ENCODE results near the gene VPS13D.

Gene VPS13D

DNA sequence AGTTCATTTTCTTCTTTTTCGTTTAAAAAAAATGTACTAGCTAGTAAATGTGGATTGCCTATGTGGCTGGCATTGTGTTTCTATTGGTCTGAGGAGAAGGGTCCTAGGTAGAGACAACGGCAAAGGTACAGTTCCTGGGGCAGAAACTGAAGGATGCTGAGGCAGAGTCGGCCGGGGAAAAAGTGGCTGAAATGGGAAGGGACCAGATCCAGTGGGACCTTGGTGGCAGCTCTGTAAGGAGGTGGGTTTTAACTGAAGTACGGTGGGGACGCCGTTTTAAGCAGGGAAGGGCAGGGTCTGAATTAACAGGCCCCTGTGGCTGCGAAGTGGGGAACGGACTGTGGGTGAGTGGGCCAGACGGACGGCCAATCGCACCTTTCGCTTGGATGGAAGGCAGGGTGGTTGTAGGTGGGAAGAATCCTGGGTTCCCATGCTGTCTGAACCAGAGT is 420 bp upstream of the VPS13D start:
- DNase-seq: no peak

DNA sequence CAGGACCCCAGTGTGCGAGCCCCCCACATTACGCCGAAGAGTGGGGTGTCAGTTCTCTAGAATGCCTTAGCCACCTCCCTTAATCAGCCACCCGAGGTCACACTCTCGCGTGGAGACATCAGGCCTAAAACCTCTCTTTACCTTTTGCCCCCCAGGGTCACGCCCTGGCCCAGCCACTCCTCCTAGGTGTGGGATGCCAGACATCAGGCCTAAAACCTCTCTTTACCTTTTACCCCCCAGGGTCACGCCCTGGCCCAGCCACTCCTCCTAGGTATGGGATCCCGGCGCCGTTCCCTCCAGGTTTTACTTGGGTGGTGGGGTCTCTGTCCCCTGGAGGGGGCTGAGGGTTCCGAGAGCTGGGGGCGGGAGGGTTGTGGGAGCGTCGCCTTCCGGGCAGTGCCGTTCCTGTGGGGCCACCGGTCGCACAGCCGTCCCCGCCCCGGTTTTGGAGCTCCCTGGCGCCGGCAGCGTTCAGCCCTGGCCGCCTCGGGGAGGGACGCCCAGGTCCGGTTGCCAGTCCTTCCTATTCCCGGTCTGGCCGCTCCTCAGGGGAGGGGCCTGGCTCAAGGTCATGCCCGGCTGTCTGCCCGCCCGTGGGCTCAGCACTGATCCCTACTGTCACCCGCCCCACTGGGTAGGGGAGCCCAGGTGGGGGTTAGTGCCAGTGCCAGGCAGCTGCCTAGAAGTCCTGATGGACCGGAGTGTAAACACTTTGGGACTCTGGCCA is 882 bp downstream of the VPS13D start:
- peak; percentile 12 for DNase-seq

DNA sequence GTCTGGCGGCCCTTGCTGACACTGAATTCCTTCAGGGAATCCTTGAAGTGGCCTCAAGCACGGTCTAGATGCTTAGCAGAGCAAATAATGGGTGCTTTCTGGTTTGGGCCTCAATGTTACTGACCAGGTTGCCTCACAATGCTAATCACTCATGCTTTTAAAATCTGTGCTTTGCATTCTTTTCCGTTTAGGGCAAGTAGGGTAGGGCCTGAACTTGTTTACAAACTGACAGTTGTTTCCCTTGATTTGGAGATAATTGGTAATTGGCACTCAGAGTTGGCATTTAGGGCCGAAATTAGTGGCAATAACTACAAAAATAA is 1.4 kb downstream of the VPS13D start:
- DNase-seq: peak; percentile 16

DNA sequence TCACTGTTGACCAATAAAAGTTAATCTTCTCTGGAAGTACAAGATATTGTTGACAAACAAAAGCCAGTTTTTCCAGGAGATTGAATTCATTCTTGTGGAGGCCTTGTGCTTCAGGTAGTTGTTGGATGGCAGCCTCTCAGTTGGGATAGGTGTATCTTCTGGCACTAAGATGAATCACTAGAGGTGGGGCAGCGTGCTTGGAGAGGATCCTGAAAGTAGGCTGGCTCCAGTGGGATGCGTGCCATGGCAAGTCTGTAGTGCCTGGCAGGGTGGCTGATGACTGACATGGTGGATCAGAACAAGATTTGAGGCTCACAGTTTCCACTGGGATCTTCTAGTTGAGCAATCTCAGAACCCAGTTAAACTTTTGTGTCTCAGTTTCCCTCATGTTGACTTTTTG is 2.4 kb downstream of the VPS13D start:
- DNase-seq: no peak

DNA sequence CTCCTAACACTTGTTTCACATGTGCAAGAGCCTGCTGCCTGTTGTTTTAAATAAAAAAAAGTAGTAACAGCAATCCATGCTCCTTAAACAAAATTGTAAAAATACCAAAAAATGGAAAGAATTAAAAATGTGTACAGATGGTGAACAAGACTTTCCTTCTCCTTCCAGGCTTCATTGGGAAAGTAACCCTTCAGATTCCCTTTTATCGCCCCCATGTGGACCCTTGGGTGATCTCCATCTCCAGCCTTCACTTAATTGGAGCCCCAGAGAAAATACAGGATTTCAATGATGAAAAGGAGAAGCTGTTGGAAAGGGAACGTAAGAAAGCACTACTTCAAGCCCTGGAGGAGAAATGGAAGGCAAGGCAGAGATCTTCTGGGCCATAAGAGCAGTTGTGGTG is 14.2 kb downstream of the VPS13D start:
- DNase-seq: peak; percentile 9

DNA sequence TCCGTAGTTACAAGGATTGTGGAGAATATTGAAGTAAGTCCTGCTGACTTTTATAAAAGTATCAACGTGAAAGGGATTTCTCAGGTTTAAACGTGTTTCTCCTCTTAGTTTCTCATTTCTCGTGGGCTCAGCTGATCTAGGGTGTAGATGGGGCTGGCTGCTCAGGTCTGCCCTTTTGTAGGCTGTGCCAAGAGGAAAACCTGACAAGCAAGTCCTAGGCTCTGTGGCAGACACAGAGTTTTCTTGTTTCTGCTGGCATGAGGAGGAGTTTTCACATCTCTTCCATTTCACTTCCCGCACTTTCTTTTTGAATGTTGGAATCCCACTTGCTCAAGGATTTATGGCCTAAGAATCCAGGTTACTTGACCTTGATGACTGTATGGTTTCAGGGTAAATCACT is 14.8 kb downstream of the VPS13D start:
- DNase-seq: no peak

DNA sequence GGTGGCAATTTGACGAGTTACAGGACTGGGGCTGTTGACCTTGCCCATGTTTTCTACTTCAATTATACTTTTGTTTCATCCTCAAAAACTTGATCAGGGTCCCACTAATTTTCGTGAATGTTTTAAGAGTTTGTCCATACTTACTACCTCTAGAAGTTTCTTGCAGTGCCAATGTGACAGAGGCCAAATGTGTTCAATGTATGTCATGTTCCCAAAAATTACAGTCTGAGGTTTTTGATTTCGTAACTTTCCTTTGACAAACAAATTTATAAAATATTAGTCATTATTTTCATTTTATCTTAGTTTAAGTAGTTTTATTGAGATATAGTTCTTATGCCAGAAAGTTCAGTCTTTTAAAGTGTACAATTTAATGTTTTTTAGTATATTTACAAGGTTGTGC is 15.3 kb downstream of the VPS13D start:
- DNase-seq: no peak

DNA sequence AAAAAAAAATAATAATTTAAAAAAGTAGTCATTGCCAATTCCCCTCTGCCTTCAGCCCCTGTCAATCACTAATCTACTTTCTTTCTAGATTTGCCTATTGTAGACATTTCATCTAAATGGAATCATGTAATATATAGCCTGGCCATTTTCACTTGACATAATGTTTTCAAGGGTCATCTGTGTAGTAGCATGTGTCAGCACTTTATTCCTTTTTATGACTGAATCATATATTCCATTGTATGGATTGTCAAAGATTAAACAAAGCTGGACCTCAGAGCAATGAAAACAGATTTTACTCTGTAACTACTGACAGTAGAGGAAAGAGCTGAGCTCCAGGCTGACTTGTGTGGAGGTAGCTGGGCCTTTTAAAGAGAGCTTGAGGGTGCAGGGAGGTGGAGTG is 15.9 kb downstream of the VPS13D start:
- DNase-seq: no peak

DNA sequence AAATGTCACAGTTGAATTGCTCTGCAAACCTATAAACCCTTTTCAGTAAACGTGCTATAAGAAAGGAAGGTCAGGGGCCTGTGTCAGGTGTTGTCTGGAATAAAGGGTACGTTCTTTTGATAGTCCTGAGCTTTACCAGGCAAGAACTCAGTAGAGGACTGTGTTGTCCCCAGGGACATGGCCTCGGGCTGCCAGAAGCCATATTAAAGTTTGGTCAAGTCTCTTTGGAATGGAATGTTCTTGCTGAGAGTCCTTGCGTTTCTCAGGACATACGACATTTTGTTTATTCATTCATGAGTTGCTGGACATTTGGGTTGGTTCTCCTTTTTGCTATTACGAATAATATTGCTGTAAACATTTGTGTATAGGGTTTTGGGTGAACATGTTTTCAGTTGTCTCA is 16.8 kb downstream of the VPS13D start:
- DNase-seq: no peak

DNA sequence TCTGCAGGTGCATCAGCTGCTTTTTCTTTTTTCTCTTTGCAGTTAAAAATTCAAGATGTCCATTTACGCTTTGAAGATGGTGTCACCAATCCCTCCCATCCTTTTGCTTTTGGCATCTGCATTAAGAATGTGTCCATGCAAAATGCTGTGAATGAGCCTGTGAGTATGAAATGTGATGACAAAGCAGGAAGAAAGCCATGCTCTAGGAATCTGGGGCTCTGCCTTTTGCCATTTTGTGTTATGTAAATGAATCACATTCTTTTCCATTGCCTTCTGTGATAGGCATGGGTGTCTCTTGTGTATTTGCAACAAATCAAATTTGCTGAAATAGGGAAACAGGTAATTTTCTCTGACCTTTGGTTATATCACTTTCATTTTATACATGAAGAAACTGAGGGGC is 19.4 kb downstream of the VPS13D start:
- DNase-seq: peak; percentile 48

DNA sequence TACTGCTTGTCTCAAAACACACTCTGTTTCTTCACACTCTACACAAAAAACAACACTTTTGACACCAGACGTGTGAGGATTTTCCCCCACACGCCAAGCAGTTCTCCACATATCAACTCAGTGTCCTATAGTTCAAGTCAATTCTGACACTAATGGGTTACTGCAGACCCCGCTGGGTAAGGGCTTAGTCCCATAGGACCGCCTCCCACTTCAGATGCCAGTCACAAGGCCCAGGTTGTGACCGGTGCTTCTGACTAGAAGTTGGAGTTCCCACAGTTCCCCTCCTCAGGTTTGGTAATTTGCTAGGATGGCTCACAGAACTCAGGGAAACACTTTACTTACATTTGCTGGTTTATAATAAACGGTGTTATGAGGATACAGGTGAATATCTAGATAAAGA is 19.9 kb downstream of the VPS13D start:
- DNase-seq: no peak

DNA sequence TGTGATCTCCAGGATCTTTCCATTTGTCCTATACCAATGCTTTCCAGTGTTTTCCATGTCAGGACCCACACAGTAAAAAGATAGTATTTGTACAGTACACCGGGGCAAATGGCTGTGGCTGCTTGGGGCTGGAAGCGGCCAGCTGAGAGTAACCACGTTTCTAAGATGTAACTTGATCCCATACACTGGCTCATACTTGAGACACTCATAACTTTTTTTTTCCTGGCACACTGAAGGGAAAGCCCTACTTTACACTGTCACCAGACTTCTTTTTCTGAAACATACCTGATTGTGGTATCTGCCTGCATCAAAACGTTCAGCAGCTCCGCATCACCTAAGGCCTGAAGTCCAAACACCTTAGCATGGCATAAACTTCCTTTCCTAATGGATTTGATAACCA is 21.6 kb downstream of the VPS13D start:
- DNase-seq: no peak

DNA sequence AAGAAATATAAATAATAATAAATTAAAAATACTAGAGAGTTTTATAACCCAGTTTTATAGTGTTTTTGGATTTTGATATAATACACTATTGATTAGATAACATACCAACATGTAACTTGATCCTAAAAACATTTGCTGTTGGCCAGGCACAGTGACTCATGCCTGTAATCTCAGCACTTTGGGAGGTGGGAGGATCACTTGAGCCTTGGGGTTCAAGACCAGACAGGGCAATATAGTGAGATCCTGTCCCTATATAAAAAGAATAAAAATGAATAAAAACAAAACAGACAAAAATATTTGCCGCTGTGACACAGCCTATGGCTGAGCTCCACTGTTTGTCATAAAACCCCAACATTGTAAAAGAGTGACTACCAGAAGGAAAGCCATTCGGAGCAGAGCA is 26.1 kb downstream of the VPS13D start:
- no peak for DNase-seq

DNA sequence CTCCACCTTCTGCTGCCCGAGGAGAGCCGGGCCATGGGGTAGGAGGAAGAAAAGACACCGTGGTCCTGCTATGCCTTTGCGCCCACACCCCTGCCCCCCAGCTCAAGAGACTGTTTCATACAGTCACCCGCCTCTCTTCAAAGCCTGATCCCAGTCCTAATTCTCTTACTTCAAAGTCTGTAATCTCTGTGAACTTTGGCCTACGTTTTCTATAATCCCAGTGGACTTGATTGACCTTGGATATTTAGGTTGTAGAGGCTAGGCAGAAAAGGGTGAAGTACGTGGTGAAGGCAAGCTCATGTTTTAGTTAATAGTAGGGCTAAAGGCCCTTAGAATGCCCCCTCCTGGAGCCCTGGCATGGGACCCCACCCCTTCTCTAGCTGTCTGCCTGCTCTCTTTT is 28.4 kb downstream of the VPS13D start:
- no peak for DNase-seq

DNA sequence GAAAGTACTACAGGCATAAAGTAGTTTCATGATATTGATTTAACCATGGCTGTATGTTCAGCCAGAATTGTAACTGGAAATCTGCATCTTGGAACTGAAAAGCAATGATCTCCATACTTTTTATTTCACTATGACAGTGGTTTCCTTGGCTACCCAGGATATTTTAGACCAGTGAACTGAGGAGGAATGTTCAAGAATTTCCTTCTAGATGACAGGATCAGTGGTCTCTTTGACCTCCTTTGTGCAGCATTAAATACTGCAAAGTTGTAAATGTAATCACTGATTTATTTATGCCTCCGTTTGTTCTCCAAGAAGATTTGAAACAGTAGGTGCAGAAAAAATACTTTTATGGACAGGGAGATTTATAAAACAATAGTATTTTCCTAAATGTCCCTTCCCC is 39.5 kb downstream of the VPS13D start:
- DNase-seq: no peak

DNA sequence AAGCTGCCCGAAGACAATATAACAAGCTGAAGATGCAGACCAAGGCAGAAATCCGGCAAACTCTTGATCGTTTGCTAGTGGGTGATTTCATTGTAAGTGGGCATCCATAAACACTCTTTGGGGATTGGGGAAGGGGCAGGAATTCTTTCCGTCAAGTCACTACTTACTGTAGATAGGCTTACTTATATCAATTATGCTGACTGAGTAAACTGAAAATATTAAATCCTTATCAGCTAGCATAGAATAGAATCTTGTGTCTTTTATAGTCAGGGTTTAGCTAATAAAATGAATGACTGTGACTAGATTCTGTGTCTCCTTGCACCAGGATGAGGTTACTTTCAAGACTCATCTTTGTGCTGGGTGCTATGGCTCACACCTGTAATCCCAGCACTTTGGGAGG is 41.2 kb downstream of the VPS13D start:
- DNase-seq: no peak

DNA sequence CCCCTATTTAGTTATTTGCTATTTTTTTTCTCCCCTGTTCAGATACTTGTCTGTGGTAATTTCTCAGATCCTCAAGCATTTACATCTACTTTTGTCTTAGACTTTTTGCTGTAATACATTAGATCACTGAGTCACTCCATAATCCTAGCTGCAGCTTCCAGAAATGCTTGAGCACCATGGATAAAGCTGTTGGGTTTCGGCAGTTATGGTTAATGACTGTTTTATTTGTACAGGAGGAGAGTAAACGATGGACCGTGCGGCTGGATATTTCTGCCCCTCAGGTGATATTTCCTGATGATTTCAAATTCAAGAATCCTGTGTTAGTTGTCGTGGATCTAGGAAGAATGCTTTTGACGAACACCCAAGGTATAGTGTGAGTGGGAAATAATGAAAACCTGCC is 42.9 kb downstream of the VPS13D start:
- DNase-seq: no peak

DNA sequence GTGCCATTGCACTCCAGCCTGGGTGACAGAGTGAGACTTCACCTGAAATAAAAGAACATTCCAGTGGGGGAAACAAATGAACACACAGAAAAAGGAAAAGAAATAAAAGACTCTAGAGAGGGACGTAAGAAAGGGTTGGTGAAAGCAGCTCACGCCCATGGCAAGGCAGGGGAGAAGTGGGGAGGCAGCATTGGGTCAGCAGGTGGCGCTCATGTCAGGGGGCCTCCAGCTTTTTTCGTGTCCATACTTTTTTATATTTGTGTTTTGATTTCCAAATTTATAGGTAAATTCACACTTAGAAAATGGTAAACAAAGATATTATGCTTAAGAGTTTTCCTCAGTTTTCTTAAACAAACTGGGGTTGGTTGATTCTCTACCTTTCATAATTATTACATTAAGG is 45.5 kb downstream of the VPS13D start:
- peak; percentile 13 for DNase-seq

DNA sequence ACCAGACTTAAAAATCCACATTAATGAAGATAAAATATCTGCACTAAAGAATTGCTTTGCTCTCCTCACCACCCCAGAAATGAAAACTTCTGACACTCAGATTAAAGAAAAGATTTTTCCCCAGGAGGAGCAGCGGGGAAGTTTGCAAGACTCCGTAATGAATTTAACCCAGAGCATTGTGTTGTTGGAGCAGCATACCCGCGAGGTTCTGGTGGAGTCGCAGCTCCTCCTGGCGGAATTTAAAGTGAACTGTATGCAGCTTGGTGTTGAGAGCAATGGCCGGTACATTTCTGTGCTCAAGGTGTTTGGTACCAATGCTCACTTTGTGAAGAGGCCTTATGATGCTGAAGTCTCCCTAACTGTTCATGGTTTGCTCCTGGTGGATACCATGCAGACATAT is 46.4 kb downstream of the VPS13D start:
- DNase-seq: peak; percentile 45

DNA sequence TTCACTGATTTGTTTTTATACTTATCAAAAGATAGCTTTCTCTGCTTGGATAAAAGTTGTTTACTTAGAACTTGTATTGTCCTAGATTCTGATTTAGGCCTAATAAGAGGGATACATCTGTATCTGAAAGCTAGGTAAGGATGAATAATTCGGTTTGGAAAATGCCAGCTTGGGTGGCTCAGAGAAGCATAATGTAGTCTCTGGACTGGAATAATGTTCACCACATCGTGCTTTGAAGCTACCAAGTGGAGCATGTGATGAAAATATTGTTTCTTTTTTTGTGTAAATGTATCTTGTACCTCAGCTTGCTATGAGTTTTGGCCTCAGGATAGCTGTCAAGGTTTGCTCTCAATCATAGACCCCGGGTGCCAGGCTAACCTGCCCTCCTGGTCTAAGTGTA is 49.2 kb downstream of the VPS13D start:
- DNase-seq: no peak

DNA sequence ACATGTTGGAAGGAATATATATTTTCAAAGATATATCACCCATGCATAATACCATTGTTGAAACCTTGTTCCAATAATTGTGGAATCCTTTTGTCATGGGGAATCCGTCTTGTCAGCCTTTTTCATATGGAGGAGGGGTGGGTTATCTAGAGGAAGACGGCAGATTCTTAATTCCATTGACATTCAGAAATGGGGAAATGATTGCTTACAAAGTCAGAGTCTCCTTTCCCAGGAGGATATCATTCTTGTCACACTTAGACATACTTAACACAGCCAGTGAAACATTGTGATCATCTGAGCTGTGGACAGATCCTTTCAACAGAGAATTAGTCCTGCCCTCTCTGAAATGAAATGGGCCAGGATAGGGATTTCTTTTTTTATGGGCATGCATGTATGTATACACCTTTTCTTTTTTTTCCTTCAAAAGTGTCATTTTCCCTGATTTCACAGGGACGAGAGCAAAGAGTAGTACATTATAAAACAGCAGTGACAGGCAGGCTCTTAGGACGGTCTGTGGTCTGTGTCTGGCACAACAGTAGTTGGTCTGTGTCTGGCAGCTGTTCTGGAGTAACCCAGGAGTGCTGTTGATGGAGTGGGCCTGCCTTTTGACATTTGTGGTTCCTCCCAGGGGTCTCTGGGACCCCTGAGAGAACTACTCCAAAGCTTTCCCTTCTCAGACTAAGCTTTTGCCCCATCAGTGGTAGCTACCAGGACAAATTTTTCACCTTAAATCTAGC is 50.1 kb downstream of the VPS13D start:
- DNase-seq: peak; percentile 8

DNA sequence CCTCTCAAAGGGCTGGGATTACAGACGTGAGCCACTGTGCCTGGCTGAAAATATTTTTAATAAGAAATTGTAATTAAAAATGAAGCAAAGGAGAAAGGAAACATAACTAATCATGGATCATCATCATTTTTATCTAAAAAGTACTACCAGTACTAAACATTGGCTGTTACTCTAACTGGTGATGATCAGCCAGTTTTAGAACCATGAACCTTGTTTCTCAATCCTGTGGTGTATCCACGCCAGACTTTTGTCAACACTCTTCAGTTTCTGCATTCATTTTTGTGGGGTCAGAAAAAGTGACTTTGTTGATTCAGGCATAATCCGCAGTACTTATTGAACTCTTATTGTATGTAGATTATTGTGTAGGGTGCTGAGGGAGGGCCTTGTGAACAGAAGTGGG is 52.3 kb downstream of the VPS13D start:
- DNase-seq: no peak

DNA sequence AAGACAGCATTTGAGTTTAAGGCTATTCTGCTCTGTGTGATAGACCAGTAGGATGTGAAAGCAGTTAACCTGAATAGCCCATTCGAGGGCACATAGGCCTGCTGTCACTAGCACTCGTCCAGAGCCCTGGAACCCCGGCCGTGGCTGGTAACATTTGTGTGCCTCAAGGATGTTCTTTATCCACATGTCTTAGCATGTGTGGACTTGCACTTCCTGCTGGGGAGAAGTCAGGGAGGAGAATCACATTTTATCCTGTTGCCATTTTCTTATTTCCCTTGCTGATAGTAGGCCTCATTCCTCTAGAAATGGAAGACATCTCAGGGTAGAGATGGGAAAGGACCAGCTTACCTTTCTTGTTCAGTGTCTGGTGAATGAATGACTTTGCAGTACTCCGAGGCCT is 54.7 kb downstream of the VPS13D start:
- DNase-seq: no peak

DNA sequence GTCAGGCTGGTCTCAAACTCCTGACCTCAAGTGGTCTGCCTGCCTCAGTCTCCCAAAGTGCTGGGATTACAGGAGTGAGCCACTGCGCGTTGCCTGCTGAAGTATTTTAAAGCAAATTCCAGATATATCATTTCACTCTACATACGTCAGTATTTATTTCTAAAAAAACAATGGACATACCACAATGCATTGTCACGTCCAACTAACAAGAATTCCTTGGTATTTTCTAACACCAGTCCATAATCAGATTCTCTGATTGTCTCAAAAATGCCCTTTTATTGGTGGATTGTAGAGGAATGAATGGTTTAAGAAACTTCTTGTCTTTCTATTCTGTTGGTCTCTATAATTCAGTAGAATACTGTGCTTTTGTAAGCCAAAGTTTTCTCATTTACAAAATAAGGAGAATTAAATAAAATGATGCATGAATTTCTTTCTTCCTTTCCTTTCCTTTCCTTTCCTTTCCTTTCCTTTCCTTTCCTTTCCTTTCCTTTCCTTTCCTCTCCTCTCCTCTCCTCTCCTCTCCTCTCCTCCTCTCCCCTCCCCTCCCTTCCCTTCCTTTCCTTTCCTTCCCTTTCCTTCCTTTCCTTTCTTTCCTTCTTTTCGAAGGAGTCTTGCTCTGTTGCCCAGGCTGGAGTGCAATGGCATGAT is 55.8 kb downstream of the VPS13D start:
- DNase-seq: peak; percentile 78

Measured in fibroblast of skin of back (primary cell).